SU-DHL-6 (cell line): ENCODE measurements around the gene FAM20C.

Source experiments
- H2AFZ ChIP-seq: fragments of 200-600 bp; sonication (generic); 2 replicates; pipeline ENCODE4 v1.6.1; 2014; ENCODE audit warnings: low read depth, mild to moderate bottlenecking, moderate library complexity, mixed read lengths, antibody characterized with exemption, low read length; ENCODE audit not compliant: severe bottlenecking
- H3F3A ChIP-seq: fragments of 200-600 bp; shearing (Covaris generic); 2 replicates; pipeline ENCODE4 v1.6.0; 2016; ENCODE audit warnings: antibody characterized with exemption, mild to moderate bottlenecking; ENCODE audit not compliant: insufficient read depth
- H3K27ac ChIP-seq: fragments of 200-600 bp; sonication (generic); 2 replicates; pipeline ENCODE4 v1.5.1; 2016; ENCODE audit warnings: low read depth, mild to moderate bottlenecking, low read length, moderate library complexity, mixed read lengths
- H3K27me3 ChIP-seq: fragments of 200-600 bp; sonication (generic), shearing (Covaris generic); 2 replicates; pipeline ENCODE4 v1.6.0; 2014; ENCODE audit warnings: mild to moderate bottlenecking, low read length
- H3K36me3 ChIP-seq: fragments of 200-600 bp; sonication (generic); 2 replicates; pipeline ENCODE4 v1.6.1; 2014; ENCODE audit warnings: mild to moderate bottlenecking, low read length, mixed read lengths
- H3K4me2 ChIP-seq: fragments of 300-600, 200-600 bp; shearing (Covaris generic), sonication (generic); 2 replicates; pipeline ENCODE4 v1.6.0; 2014; ENCODE audit warnings: low read length, low read depth, mild to moderate bottlenecking; ENCODE audit not compliant: poor library complexity, severe bottlenecking
- H3K4me3 ChIP-seq: fragments of 200-600 bp; sonication (generic); 2 replicates; pipeline ENCODE4 v1.5.1; 2014; ENCODE audit warnings: antibody characterized with exemption, low read length, mild to moderate bottlenecking, mixed read lengths; ENCODE audit not compliant: insufficient read depth, poor library complexity, severe bottlenecking
- H3K79me2 ChIP-seq: fragments of 200-600 bp; sonication (generic); 2 replicates; pipeline ENCODE4 v1.6.1; 2014; ENCODE audit warnings: mild to moderate bottlenecking, low read length, moderate library complexity; ENCODE audit not compliant: insufficient read depth
- H3K9ac ChIP-seq: fragments of 200-600 bp; sonication (generic); 2 replicates; pipeline ENCODE4 v1.7.0; 2014; ENCODE audit warnings: mild to moderate bottlenecking, low read length
- H3K9me2 ChIP-seq: fragments of 200-600 bp; sonication (generic); replicated peaks from 2 replicates; pipeline ENCODE4 v1.6.1; 2014; ENCODE audit warnings: low read length; ENCODE audit not compliant: insufficient read depth
- H3K9me3 ChIP-seq: fragments of 200-600 bp; sonication (generic); 2 replicates; pipeline ENCODE4 v1.6.1; 2014; ENCODE audit warnings: low read length, mixed read lengths; ENCODE audit not compliant: insufficient read depth
- H4K20me1 ChIP-seq: fragments of 200-600 bp; sonication (generic); 2 replicates; pipeline ENCODE4 v1.6.1; 2014; ENCODE audit warnings: low read depth, mild to moderate bottlenecking, antibody characterized with exemption, low read length, moderate library complexity, mixed read lengths
- EZH2phosphoT487 ChIP-seq: fragments of 200-600 bp; sonication (generic), shearing (Covaris generic); conservative IDR thresholded peaks from 2 replicates; pipeline ENCODE4 v1.6.1; 2018; ENCODE audit warnings: mild to moderate bottlenecking, antibody characterized with exemption, low read length, moderate library complexity, mixed read lengths
- TF ChIP-seq, protein P1 (sequence below): fragments of 200-600 bp; sonication (generic); IDR thresholded peaks from one replicate; pipeline ENCODE4 v1.5.1; 2017; ENCODE audit warnings: antibody characterized with exemption, mild to moderate bottlenecking, low read length, moderate library complexity; ENCODE audit not compliant: insufficient read depth, poor library complexity, severe bottlenecking

The FAM20C gene

DNA sequence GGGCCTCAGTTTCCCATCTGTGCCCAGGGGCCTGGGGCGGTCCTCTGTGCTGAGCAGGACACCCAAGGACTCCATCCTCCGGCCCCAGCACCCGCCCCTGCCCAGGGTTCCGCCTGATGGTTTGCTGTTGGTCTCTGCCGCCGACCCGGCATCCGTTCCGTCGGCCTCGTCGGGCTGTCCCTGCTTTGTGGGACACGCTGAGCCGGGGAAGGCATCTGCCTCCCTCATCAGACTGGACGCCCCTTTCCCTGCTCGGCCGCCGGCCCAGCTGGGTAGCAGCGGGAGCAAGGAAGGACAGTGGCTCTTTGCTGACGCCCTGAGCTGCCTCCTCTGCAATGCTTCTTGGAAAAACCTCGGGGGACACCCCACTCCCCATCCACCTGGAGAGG is 39.5 kb downstream of the FAM20C start:
- no peaks in the 10 kb centered on the region for H3K79me2 ChIP-seq
- no peaks in the 10 kb centered on the region for H4K20me1 ChIP-seq
- H2AFZ ChIP-seq, result no peak overlapping the region
- H3K36me3 ChIP-seq, result no peaks in the 10 kb centered on the region
- H3K4me2 ChIP-seq, result no peak overlapping the region
- no peaks in the 10 kb centered on the region for H3F3A ChIP-seq
- no peak overlapping the region for H3K27ac ChIP-seq
- H3K4me3 ChIP-seq, result no peak overlapping the region
- H3K9me3 ChIP-seq, result no peaks in the 10 kb centered on the region
- no peak overlapping the region for H3K9ac ChIP-seq
- no peak for TF ChIP-seq EZH2phosphoT487
- TF ChIP-seq, protein P1, sequence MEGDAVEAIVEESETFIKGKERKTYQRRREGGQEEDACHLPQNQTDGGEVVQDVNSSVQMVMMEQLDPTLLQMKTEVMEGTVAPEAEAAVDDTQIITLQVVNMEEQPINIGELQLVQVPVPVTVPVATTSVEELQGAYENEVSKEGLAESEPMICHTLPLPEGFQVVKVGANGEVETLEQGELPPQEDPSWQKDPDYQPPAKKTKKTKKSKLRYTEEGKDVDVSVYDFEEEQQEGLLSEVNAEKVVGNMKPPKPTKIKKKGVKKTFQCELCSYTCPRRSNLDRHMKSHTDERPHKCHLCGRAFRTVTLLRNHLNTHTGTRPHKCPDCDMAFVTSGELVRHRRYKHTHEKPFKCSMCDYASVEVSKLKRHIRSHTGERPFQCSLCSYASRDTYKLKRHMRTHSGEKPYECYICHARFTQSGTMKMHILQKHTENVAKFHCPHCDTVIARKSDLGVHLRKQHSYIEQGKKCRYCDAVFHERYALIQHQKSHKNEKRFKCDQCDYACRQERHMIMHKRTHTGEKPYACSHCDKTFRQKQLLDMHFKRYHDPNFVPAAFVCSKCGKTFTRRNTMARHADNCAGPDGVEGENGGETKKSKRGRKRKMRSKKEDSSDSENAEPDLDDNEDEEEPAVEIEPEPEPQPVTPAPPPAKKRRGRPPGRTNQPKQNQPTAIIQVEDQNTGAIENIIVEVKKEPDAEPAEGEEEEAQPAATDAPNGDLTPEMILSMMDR, result no peak
- no peaks in the 10 kb centered on the region for H3K27me3 ChIP-seq
- no peaks in the 10 kb centered on the region for H3K9me2 ChIP-seq

DNA sequence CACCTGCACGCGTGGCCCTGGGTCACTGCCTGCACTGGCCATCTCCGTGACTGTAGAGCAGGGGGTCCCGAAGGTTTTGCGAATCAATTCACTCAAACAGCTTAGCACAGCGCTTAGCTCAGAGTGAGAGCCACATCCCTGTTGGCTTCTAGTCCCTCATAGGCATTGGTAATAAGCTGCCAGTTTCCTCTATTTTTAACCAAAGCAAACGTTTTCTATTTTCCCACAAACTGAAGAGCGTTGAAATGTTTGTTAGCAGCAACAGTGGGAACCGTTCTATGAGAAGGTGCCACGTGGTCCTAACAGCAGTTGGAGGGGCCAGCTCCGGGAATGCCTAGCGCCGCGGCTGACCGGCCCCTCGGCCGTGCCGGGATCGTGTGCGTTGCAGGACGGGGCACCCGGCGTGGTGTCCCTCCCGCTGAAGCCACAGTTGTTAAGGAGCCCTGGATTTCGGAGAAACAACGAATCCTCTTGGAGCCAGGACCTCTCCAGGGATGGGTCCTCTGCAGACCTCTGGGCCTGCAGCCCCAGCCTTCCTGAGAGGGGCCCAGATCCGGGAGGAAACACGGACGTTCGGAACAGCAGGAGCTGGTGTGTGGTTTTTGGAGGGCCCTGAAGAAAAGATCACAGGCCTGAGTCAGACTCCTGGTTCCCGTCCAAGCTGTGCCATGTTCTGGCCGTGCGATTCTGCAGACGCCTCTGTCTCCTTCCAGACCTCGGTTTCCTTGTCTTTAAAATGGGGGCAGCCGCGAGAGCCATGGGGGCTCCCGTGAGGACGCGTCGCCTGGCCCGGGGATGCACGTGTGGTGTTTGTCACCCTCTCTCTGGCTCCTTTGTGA is 40.3 kb downstream of the FAM20C start:
- H3F3A ChIP-seq, result no peaks in the 10 kb centered on the region
- H3K4me2 ChIP-seq, result no peak overlapping the region
- no peak overlapping the region for H3K4me3 ChIP-seq
- no peak overlapping the region for H3K27ac ChIP-seq
- H4K20me1 ChIP-seq, result no peaks in the 10 kb centered on the region
- H3K36me3 ChIP-seq, result no peaks in the 10 kb centered on the region
- H3K79me2 ChIP-seq, result no peaks in the 10 kb centered on the region
- TF ChIP-seq, protein P1, result no peak
- no peak for TF ChIP-seq EZH2phosphoT487
- no peaks in the 10 kb centered on the region for H3K27me3 ChIP-seq
- no peak overlapping the region for H3K9ac ChIP-seq
- H3K9me3 ChIP-seq, result no peaks in the 10 kb centered on the region
- no peak overlapping the region for H2AFZ ChIP-seq
- H3K9me2 ChIP-seq, result no peaks in the 10 kb centered on the region

DNA sequence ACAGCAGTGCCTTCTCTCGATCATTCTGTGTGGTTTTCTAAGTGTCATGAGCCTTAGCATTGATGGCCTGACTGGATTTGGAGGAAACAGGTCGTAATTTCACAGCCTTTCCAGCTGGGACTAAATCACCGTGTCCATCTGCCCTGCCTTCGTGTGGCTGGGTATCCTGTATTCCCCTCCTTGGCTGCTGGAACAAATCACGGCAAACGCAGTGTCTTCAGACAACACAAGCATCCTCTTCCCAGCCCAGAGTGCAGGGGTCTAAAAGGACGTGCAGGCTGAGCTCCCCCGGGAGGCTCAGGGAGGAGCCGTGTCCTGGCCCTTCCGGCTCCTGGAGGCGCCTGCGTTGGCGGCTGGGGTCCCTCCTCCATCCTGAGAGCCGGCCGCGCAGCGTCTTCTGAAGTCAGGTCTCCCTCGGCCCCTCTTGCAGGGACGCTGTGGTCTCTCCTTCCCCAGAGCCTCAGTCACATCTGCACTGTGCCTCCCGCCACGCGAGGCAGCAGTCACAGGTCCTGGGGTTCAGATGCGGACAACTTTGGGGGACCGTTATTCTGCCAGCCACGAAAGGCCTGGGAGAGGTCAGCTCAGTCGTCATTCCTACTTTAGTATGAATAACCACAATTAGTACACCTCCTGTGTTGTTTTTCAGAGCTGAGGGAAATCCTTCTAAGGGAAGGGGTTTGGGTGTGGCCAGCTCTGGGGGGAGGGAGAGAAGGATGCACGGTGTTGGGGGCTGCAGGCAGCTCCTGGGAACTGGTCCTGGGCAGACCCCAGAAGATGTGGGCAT is 41.1 kb downstream of the FAM20C start:
- Histone ChIP-seq H2AFZ (no peak overlapping the region), H3K36me3 (no peaks in the 10 kb centered on the region), H3K4me2 (no peak overlapping the region), H3K9me2 (no peaks in the 10 kb centered on the region), H3K27me3 (no peaks in the 10 kb centered on the region), H4K20me1 (no peaks in the 10 kb centered on the region), H3K27ac (no peak overlapping the region), H3K9me3 (no peaks in the 10 kb centered on the region), H3K9ac (no peak overlapping the region), H3K4me3 (no peak overlapping the region), H3K79me2 (no peaks in the 10 kb centered on the region), H3F3A (no peaks in the 10 kb centered on the region)
- TF ChIP-seq, protein P1, result no peak
- TF ChIP-seq EZH2phosphoT487, result no peak
